ENCODE measurements around the gene TMEM115. TPM values are rescaled to one million over a fixed set of nuclear protein-coding genes. Genes with fewer than 3 reads are reported as not detected.

TMEM115 gene
- total RNA-seq, 1 donor from 2014 or later: 42.5 TPM

DNA sequence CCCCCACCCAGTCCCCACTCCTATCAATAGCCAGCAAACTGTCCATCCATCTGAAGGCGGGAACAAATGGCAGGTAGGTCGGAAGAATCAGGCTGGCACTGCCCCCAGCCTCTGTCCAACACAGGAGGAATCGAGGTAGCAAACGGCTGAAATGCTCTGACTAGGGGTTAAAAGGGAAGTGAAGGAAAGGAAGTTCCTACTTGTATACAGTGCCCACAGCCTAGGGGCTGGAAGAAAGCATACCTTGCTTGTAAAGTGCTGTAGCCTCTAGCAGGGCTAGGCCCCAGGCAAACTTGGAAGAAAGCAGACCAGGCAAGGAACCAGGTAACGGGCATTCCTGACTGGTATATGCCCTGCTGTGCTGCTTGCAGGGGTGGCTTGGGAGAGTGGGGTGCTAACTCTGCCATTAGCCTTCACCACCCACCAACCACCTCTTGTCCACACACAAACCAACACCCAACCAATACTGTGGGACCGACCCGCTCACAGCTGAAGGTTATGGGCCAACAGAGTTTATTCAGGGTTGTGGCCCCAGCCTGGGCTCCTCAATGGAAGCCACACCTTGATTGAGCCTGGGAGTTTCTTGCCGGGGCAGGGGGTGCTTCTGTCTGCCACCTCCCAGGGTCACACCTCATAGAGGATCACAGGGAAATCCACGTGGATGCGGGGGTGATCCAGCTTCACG is 33.7 kb downstream of the TMEM115 start:
- H3K9me3 Mint-ChIP-seq (ENCODE audit: unreplicated experiment): peaks cover 6% of the 10 kb centered on the region
- no peak for DNase-seq
- H3K27ac Mint-ChIP-seq (ENCODE audit: unreplicated experiment): no peak overlapping the region
- peaks cover 6% of the 10 kb centered on the region for H3K4me1 Mint-ChIP-seq (ENCODE audit: low read depth, unreplicated experiment)
- TF ChIP-seq, protein P1, sequence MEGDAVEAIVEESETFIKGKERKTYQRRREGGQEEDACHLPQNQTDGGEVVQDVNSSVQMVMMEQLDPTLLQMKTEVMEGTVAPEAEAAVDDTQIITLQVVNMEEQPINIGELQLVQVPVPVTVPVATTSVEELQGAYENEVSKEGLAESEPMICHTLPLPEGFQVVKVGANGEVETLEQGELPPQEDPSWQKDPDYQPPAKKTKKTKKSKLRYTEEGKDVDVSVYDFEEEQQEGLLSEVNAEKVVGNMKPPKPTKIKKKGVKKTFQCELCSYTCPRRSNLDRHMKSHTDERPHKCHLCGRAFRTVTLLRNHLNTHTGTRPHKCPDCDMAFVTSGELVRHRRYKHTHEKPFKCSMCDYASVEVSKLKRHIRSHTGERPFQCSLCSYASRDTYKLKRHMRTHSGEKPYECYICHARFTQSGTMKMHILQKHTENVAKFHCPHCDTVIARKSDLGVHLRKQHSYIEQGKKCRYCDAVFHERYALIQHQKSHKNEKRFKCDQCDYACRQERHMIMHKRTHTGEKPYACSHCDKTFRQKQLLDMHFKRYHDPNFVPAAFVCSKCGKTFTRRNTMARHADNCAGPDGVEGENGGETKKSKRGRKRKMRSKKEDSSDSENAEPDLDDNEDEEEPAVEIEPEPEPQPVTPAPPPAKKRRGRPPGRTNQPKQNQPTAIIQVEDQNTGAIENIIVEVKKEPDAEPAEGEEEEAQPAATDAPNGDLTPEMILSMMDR (IDR thresholded peaks at IDR 0.05; ENCODE audit: partially characterized antibody, unreplicated experiment): no peak
- H3K4me3 Mint-ChIP-seq (ENCODE audit: unreplicated experiment): no peak overlapping the region
- no peaks in the 10 kb centered on the region for H3K36me3 Mint-ChIP-seq (ENCODE audit: unreplicated experiment)
- peaks cover 3% of the 10 kb centered on the region for H3K27me3 Mint-ChIP-seq (ENCODE audit: unreplicated experiment)

DNA sequence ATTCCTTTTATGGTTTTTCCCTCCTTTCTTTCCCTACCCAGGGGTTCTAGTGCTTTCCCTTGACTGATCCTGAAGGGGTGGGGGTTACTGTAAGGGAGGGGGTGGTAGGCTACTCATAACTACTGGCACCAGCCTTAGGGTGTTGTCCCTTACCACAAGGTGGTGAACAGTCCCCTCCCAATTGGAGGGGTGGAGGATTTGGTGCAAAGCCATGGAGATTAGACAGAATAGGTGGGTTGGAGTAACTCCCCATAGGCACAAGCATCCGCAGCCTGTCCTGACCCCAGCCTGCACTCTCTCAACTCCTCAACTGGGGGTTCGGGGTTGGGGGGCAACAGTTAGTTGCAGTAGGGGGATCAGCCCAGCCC is 34.2 kb downstream of the TMEM115 start:
- Mint-ChIP-seq H3K27ac (ENCODE audit: unreplicated experiment) (no peak overlapping the region), H3K36me3 (ENCODE audit: unreplicated experiment) (no peaks in the 10 kb centered on the region)

DNA sequence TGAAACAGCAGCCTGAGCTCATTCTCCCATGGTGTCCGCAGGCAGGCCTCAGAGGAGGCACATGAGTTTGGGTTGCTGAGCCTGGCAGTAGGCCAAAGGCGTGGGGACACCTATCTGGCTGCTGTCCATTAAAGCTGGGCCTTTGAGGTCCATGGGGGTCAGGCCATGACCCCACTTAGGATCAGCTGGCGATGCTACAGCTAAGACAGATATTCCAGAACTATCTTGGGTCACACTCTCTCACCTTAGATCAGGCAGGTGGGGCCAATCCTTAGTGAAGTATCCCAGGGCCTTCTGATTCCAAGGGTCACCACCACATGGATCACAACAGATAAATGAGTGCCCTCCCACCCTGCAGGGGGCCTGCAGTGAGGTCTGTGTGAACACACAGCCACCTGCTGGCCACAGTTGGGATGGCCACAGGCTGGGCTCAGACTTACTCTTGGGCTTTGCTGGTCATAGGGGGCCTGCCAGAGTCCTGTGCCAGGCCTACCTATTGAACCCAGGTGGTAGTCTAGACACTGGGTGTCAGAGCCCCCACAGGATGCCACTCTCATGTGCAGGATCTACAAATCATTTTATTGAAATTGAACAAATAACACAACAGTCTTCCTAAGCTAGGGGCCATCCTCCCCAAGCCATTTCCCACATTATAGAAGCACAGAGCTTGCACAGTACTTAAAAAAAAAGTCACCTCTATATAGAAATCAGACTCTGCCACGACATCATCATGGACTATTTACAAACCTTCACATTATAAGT is 34.8 kb downstream of the TMEM115 start:
- Mint-ChIP-seq H3K27me3 (ENCODE audit: unreplicated experiment) (peaks cover 8% of the 10 kb centered on the region), H3K4me3 (ENCODE audit: unreplicated experiment) (no peak overlapping the region), H3K36me3 (ENCODE audit: unreplicated experiment) (no peaks in the 10 kb centered on the region), H3K27ac (ENCODE audit: unreplicated experiment) (no peak overlapping the region), H3K4me1 (ENCODE audit: low read depth, unreplicated experiment) (peaks cover 13% of the 10 kb centered on the region), H3K9me3 (ENCODE audit: unreplicated experiment) (peaks cover 6% of the 10 kb centered on the region)
- TF ChIP-seq, protein P1 (IDR thresholded peaks at IDR 0.05; ENCODE audit: partially characterized antibody, unreplicated experiment): peak; percentile 93
- DNase-seq: peak; percentile 92

More for the DNA sequence above, 34.2 kb downstream of the TMEM115 start:
- peaks cover 10% of the 10 kb centered on the region for H3K4me1 Mint-ChIP-seq (ENCODE audit: low read depth, unreplicated experiment)
- TF ChIP-seq, protein P1 (IDR thresholded peaks at IDR 0.05; ENCODE audit: partially characterized antibody, unreplicated experiment): no peak
- H3K4me3 Mint-ChIP-seq (ENCODE audit: unreplicated experiment): no peak overlapping the region
- no peak for DNase-seq
- peaks cover 8% of the 10 kb centered on the region for H3K27me3 Mint-ChIP-seq (ENCODE audit: unreplicated experiment)
- peaks cover 6% of the 10 kb centered on the region for H3K9me3 Mint-ChIP-seq (ENCODE audit: unreplicated experiment)

DNA sequence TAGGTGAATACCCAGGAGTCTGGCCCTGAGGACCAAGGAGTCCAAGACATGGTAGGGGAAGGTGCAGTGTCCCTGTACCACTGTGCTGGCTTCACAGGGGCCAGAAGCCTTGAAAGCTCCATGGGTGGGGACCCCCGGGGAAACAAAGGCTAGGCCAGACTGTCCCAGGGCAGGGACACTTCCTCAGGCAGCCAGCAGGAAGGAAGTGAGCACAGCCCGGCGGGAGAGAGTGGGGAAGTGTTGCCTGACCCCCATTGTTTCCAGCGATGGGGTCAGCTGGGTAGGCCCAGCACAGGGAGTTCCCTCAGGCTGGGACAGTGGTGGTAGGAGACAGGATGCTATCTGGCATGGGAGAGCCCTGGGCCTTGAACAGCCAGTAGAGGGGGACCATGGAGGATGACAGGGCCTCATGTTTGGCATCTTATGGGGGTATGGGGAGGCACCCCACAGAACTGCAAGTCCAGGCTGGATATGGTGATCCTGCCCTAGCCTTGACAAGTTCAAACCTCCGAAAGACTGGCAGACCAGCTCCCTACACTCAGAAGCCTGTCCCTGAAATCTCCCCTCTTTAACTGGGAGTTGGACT is 35.6 kb downstream of the TMEM115 start:
- H3K4me3 Mint-ChIP-seq (ENCODE audit: unreplicated experiment): no peak overlapping the region
- H3K9me3 Mint-ChIP-seq (ENCODE audit: unreplicated experiment): peaks cover 6% of the 10 kb centered on the region
- H3K27ac Mint-ChIP-seq (ENCODE audit: unreplicated experiment): no peak overlapping the region
- TF ChIP-seq, protein P1 (IDR thresholded peaks at IDR 0.05; ENCODE audit: partially characterized antibody, unreplicated experiment): no peak
- peaks cover 17% of the 10 kb centered on the region for H3K4me1 Mint-ChIP-seq (ENCODE audit: low read depth, unreplicated experiment)
- no peak for DNase-seq
- peaks cover 8% of the 10 kb centered on the region for H3K27me3 Mint-ChIP-seq (ENCODE audit: unreplicated experiment)
- H3K36me3 Mint-ChIP-seq (ENCODE audit: unreplicated experiment): no peaks in the 10 kb centered on the region
